ENCODE data around the gene FOXA1. TPM values are rescaled to one million over a fixed set of nuclear protein-coding genes. Genes with fewer than 3 reads are reported as not detected.

Gene FOXA1
- total and polyA plus RNA-seq, 4 donors, result 14.3 to 67.2 (median 23.6) TPM

- TF ChIP-seq, protein P1, sequence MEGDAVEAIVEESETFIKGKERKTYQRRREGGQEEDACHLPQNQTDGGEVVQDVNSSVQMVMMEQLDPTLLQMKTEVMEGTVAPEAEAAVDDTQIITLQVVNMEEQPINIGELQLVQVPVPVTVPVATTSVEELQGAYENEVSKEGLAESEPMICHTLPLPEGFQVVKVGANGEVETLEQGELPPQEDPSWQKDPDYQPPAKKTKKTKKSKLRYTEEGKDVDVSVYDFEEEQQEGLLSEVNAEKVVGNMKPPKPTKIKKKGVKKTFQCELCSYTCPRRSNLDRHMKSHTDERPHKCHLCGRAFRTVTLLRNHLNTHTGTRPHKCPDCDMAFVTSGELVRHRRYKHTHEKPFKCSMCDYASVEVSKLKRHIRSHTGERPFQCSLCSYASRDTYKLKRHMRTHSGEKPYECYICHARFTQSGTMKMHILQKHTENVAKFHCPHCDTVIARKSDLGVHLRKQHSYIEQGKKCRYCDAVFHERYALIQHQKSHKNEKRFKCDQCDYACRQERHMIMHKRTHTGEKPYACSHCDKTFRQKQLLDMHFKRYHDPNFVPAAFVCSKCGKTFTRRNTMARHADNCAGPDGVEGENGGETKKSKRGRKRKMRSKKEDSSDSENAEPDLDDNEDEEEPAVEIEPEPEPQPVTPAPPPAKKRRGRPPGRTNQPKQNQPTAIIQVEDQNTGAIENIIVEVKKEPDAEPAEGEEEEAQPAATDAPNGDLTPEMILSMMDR (IDR thresholded peaks at IDR 0.05; ENCODE audit: control extremely low read depth, extremely low read depth), result no peak
- Histone ChIP-seq H3K4me1 (ENCODE audit: control insufficient read depth in 5 of 5, insufficient read depth in 5 of 5, low read length in 5 of 5) (peaks cover 0 to 8% (median 3%) of the 10 kb centered on the region in 5 donors), H3K9me3 (ENCODE audit: control insufficient read depth in 4 of 4, insufficient read depth in 3 of 4, low read length in 3 of 4) (peaks cover 0 to 4% (median 0%) of the 10 kb centered on the region in 4 donors), H3K36me3 (ENCODE audit: control insufficient read depth in 4 of 4, insufficient read depth in 4 of 4, low read length in 4 of 4) (no peaks in the 10 kb centered on the region), H3K27ac (ENCODE audit: low read depth in 1 of 2, low read length in 1 of 2) (no peak overlapping the region), H3K27me3 (ENCODE audit: control insufficient read depth in 3 of 3, insufficient read depth in 3 of 3, low read length in 2 of 3) (peaks cover 4 to 41% (median 26%) of the 10 kb centered on the region in 3 donors), H3K4me3 (no peak overlapping the region), H3K9ac (ENCODE audit: insufficient read depth in 1 of 2, low read length in 2 of 2) (no peak overlapping the region)
- ATAC-seq (ENCODE audit: insufficient read depth, low FRiP score), result no peak
- peak in 1 of 3 donors; percentile 19 for DNase-seq
- 48 to 49% methylated on average over 9 of the region's 9 CpGs for WGBS, 2 donors
Measured at GRCh38 chr14:37579274-37579673, 15.8 kb downstream of the FOXA1 start.

- Histone ChIP-seq H3K9me3 (ENCODE audit: control insufficient read depth in 4 of 4, insufficient read depth in 3 of 4, low read length in 3 of 4) (no peaks in the 10 kb centered on the region), H3K9ac (ENCODE audit: insufficient read depth in 1 of 2, low read length in 2 of 2) (no peak overlapping the region), H3K36me3 (ENCODE audit: control insufficient read depth in 4 of 4, insufficient read depth in 4 of 4, low read length in 4 of 4) (no peaks in the 10 kb centered on the region), H3K4me1 (ENCODE audit: control insufficient read depth in 5 of 5, insufficient read depth in 5 of 5, low read length in 5 of 5) (no peaks in the 10 kb centered on the region), H3K27me3 (ENCODE audit: control insufficient read depth in 3 of 3, insufficient read depth in 3 of 3, low read length in 2 of 3) (peaks cover 0 to 5% (median 3%) of the 10 kb centered on the region in 3 donors), H3K27ac (ENCODE audit: low read depth in 1 of 2, low read length in 1 of 2) (no peak overlapping the region), H3K4me3 (no peak overlapping the region)
- DNase-seq (peak in 1 of 3 donors; percentile 5), ATAC-seq (ENCODE audit: insufficient read depth, low FRiP score) (no peak)
- WGBS, 2 donors, result 69 to 83% methylated on average over 2 of the region's 2 CpGs
- TF ChIP-seq, protein P1 (IDR thresholded peaks at IDR 0.05; ENCODE audit: control extremely low read depth, extremely low read depth), result no peak
Measured at GRCh38 chr14:37573356-37573755, 21.7 kb downstream of the FOXA1 start.

DNA sequence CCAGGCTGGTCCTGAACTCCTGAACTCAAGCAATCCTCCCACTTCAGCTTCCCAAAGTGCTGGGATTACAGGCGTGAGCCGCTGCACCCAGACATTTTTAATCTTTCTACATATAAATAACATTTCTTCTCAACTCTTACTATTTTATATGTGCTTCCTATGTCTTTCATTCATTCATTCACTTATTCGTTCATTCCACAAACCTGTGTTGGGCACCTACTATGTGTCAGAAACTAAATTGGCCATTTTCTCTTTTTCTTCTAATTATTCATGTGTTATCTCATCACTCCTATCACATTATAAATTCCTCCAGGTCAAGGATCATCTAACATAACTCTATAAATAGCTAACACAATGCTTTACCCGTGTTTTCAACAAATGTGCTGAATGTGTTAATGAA lies 23.7 kb downstream of the FOXA1 start:
- H3K9ac ChIP-seq (ENCODE audit: insufficient read depth in 1 of 2, low read length in 2 of 2), result no peak overlapping the region
- TF ChIP-seq, protein P1 (IDR thresholded peaks at IDR 0.05; ENCODE audit: control extremely low read depth, extremely low read depth), result no peak
- no peak overlapping the region for H3K4me3 ChIP-seq
- H3K36me3 ChIP-seq (ENCODE audit: control insufficient read depth in 4 of 4, insufficient read depth in 4 of 4, low read length in 4 of 4), result no peaks in the 10 kb centered on the region
- H3K4me1 ChIP-seq (ENCODE audit: control insufficient read depth in 5 of 5, insufficient read depth in 5 of 5, low read length in 5 of 5), result no peaks in the 10 kb centered on the region
- 88 to 91% methylated on average over 4 of the region's 4 CpGs for WGBS, 2 donors
- DNase-seq (no peak), ATAC-seq (ENCODE audit: insufficient read depth, low FRiP score) (no peak)
- H3K27me3 ChIP-seq (ENCODE audit: control insufficient read depth in 3 of 3, insufficient read depth in 3 of 3, low read length in 2 of 3), result no peaks in the 10 kb centered on the region
- no peaks in the 10 kb centered on the region for H3K9me3 ChIP-seq (ENCODE audit: control insufficient read depth in 4 of 4, insufficient read depth in 3 of 4, low read length in 3 of 4)
- H3K27ac ChIP-seq (ENCODE audit: low read depth in 1 of 2, low read length in 1 of 2), result no peak overlapping the region

GRCh38 chr14:37569729-37570128 lies 25.3 kb downstream of the FOXA1 start:
- Histone ChIP-seq H3K9ac (ENCODE audit: insufficient read depth in 1 of 2, low read length in 2 of 2) (no peak overlapping the region), H3K9me3 (ENCODE audit: control insufficient read depth in 4 of 4, insufficient read depth in 3 of 4, low read length in 3 of 4) (no peaks in the 10 kb centered on the region), H3K27ac (ENCODE audit: low read depth in 1 of 2, low read length in 1 of 2) (no peak overlapping the region), H3K4me3 (no peak overlapping the region), H3K36me3 (ENCODE audit: control insufficient read depth in 4 of 4, insufficient read depth in 4 of 4, low read length in 4 of 4) (no peaks in the 10 kb centered on the region), H3K4me1 (ENCODE audit: control insufficient read depth in 5 of 5, insufficient read depth in 5 of 5, low read length in 5 of 5) (no peaks in the 10 kb centered on the region), H3K27me3 (ENCODE audit: control insufficient read depth in 3 of 3, insufficient read depth in 3 of 3, low read length in 2 of 3) (no peaks in the 10 kb centered on the region)
- TF ChIP-seq, protein P1 (IDR thresholded peaks at IDR 0.05; ENCODE audit: control extremely low read depth, extremely low read depth), result no peak
- ATAC-seq (ENCODE audit: insufficient read depth, low FRiP score) (no peak), DNase-seq (no peak)
- 77 to 93% methylated on average over 7 of the region's 7 CpGs for whole genome bisulfite sequencing, 2 donors

Measured in lung (tissue), 12 donors.